Stimulated activated CD8-positive, alpha-beta memory T cell treated with anti-CD3 and anti-CD28 coated beads, Interleukin-7, amount 100 ng/mL, for 4 hours (primary cell): Measurements from ENCODE around the gene PPP1R37.

Source experiments
- DNase-seq, 2 donors: peaks; one replicate each; pipeline ENCODE4 v3.0.0-alpha.2; 2020; ENCODE audit warnings: low read depth in 2 of 2

PPP1R37 gene, protein sequence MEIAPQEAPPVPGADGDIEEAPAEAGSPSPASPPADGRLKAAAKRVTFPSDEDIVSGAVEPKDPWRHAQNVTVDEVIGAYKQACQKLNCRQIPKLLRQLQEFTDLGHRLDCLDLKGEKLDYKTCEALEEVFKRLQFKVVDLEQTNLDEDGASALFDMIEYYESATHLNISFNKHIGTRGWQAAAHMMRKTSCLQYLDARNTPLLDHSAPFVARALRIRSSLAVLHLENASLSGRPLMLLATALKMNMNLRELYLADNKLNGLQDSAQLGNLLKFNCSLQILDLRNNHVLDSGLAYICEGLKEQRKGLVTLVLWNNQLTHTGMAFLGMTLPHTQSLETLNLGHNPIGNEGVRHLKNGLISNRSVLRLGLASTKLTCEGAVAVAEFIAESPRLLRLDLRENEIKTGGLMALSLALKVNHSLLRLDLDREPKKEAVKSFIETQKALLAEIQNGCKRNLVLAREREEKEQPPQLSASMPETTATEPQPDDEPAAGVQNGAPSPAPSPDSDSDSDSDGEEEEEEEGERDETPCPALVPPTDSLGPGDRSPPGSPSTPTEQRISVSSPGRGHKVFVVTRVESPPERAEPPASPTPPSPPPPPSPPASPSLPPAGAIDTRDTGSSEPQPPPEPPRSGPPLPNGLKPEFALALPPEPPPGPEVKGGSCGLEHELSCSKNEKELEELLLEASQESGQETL

DNA sequence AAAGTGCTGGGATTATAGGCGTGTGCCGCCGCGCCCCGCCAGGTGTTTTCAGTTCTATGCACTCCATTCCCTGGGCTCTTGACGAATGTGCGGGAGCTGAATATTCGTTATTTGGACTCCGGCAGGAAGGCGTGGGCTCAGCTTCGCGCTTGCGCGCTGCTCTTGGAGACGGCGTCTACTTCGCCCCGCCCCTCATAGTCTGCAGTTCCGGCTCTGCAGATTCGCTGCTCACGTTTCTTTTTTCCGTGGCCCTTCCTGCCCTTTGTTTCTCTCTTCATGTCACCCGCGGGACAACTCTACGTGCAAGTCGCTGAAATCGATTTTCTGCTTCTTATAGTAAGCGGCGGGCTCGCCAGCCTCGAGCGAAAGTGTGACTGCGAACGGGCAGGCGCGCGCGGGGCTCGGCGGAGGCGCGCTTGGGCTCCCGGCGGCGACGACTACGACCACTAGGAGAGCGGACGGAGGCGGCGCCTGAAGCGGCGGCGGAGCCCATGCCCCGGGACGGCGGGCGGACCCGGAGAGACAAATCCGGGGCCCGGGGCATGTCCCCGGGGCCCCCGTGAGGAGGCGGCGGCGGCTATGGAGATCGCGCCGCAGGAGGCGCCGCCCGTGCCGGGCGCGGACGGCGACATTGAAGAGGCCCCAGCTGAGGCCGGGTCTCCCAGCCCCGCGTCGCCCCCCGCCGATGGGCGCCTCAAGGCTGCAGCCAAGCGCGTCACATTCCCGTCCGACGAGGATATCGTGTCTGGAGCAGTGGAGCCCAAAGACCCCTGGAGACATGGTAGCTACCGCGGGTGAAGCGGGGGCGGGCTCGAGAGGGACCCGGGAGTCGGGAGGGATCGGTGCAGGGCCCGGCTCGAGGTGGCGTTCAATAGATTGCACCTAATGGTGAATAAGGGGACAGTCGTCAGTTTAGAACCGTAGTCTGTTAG, at the start of gene PPP1R37:
Gene PPP1R37, plus strand, starts transcription at position 433 of the 932 bp plus-strand sequence. Its CDS starts 147 bp downstream, at position 580.
- DNase-seq, result peak; percentile 88 to 89

DNA sequence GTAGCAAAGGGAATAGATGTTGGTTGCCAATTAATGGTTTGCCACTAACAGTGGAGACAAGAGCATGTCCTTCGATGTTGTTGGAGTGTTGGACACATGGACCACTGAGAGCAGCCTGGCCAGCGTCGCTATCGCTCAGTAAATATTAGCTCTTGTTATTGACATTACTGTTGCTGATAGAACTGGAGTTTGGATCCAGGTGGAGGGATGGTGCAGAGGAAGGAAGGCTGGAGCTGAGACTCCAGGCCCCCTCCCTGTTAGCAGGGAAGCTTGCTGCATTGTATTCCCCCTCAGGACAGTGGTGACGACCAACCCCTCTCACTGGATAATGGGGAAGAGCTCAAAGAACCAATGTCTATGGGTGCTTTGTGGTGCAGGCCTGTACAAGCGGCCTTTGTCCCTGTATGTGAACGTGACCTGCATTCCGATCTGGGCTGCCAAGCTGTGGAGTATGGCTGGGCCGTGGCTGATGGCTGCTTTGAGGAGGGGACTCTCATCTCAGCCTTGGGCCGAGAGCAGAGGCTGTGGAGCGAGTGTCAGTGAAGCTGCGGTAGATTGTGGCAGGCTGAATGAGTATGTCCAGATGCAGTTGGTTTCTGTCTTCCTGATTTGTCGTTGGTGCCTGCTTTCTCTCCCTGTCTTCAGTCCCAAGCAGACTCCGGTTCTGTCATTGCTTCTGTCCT, 47.2 kb upstream of the PPP1R37 start:
- no peak for DNase-seq

DNA sequence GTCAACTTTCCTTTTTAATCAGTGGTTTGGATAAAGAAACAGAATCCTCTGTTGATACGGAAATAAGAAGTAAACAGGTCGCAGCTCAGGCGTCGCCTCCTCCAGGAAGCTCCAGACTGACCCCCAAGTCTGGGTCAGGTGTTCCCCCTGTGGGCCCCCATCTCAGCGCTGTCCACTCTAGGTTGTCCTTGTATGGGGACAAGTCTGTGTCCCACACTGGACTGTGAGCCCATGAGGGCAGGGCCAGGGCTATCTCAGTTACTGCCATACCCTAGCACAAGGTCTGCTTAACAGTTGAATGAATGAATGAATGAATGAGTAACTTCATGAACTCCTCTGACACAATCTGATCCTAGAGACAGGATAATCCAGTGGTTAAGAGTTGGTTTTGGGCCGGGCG, 46.6 kb upstream of the PPP1R37 start:
- DNase-seq, result no peak

DNA sequence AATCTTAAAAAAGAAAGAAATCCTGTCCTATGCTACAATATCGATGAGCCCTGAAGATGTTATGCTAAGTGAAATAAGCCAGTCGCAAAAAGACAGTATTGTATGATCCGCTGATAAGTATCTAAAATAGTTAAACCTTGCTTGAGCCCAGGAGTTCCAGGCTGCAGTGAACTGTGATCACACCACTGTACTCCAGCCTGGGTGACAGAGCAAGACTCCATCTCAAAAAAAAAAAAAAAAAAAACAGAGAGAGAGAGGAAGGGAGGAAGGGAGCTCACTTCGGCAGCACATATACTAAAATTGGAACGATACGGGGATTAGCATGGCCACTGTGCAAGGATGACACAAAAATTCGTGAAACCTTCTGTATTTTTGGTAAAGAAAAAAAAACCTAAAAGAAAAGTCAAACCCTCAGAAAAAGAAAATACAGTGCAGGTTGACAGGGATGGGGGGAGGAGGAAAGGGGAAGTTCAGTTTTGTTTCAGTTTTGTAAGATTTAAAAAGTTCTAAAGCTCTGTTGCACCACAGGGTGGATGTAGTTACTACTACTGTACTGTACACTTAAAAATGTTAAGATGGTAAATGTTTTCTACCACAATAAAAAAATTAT, 45.7 kb upstream of the PPP1R37 start:
- no peak for DNase-seq

DNA sequence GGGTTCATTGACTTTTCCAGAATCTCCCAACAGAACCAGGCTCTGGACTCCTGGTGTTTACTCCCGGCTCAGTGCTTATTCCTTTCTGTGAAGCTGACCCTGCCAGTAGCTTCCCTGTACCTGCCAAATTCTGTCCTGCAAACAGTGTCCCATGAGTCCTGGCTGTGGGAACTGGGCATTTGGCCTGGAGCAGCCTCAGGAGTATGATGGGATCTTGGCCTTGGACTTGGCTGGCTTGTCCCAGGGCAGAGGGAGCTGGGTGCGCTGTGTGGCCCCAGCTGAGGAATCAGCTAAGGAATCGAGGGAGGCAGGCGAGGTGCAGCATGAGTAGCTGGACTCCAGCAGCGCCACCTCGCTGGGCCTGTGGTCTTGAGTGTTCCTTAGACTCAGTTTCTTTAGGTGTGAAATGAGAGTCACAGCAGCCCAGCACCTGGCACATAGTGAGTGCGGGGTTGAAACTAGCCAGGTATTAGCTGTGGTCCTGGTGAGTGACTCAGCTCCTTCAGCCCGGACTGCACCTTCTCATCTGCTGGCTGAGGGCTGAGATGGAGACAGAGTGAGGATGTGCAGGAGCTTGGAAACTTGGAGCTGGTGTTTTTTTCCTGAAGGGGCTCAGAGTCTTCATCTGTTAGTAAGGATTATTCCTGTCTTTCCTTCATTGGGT, 43.8 kb upstream of the PPP1R37 start:
- DNase-seq, result no peak

DNA sequence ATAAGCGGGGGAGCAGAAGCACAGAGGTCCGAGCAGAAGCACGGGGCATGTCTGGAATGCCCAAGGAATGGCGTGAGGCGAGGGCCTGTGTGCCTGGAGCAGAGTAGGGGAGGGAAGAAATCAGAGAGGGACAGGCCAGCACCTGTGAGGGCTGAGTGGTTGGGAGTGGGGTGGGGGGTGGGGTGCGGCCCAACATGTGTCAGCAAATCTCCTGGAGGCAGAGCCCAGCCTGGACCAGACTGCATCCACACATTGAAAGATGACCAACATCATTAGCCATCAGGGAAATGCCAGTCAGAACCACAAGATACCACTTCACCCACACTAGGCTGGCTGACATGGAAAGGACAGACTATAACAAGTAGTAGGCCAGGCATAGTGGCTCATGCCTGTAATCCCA, 42.9 kb upstream of the PPP1R37 start:
- DNase-seq, result no peak

DNA sequence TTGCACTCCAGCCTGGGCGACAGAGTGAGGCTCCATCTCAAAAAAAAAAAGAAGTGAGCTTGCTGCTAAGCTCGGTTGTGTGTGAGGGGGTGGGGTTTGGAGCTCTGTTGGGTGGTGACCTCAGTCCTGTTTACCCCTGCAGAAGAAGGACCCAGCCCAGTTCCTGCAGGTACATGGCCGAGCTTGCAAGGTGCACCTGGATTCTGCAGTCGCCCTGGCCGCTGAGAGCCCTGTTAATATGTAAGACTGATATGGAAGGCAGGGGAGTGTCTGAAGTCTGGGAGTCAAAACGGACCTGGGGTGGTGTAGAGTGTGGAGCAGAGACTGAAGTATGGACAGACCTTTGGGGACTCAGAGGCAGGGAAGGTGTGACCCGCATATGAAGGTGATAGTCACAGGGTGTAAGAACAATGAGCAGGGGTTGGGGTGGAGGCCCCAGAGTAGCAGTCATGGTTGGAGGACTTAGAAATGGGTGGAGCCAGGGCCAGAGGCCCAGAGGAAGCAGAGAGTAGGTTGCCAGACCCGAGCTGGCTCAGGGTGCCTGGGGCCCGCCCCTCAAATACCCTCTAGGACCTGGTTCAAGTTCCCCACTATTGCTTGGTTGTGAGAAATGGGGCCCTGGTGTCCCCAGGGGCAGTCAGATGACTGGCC, 40.9 kb upstream of the PPP1R37 start:
- DNase-seq, result no peak

DNA sequence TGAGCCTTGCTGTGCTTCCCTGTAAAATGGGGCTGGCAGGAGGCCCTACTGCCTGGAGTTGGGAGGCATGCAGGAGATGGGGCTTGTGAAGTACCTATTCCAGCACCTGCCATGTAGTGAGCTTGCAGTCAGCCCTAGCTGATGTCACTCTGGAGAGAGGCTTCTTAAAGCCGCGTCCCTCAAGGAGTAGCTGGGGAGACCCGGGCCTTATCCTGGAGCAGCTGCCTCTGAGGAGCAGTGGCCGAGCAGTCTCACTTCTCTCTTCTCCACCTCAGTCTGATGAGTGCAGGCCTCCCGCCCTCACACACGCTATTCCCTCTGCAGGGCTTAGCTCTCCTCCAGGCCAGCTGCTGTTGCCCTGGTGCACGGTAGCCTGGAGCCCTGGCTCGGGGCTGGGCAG, 36.1 kb upstream of the PPP1R37 start:
- DNase-seq, result no peak

DNA sequence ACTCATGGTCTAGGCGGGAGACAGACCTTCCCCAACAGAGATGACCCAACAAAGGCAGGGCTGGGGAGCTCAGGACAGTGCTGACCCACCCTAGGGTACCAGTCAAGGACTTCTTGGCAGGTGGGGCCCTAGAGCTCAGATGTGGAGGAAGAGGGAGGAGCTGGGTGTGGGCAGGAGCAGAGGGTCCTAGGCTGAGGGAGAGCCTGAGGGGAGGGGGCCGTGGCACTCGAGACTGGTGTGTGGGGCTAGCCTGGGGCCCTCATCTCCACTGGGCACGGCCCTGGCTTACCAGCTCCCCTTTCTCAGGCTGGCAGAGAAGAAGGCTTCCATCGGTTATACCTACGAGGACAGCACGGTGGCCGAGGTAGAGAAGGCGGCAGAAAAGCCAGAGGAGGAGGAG, 35.5 kb upstream of the PPP1R37 start:
- DNase-seq, result no peak

DNA sequence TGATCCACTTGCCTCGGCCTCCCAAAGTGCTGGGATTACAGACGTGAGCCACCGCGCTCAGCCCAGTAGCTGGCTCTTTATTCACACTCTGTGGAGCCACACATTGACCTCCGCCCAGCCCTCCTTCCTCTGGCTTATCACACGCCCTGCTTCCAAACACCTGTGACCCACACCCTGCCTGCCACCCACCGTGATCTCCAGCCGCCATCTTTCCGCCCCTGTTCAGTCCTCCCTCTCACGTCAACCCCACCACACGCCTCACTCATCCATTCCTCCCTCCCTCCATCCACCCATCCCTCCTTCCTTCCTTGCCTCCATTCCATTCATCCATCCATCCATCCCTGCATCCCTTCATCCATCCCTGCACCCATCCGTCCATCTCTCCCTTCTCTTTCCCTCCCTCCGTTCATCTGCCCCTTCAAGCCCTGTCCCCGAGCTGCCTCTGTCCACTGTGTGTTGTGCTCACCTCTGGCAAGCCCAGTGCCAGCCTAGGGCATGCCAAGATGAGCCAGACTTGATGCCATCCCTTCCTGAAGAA, 34.3 kb upstream of the PPP1R37 start:
- no peak for DNase-seq

DNA sequence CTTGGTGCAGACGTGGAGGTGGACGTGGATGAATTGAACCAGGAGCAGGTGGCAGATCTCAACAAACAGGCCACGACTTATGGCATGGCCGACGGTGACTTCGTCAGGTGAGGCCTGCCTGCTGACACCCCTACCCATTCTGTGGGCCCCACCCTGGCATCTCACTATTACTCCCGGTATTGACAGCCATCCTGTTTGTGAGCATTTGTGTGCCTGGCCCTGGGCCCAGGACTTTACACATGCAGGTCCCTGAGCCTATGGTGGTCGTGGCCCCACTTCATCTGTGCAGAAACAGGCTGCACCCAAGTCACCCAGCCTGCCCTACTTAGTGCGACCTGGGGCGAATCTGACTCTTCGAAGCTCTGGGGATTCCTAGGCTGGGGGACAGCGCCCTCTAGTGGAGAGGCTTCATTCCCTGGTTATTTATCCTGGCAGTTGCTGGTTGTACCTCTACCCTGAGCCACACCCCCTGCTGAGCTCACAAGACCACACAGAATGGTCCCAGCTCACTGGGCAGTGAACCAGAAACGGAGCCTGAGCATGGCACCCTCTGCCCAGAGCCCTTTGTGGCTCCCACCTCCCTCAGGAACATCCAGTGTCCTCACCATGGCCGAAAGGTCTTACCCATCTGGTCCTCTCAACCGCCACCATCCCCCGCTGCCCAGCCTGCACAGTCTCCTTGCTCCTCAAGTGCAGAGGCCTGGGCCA, 33.6 kb upstream of the PPP1R37 start:
- DNase-seq, result peak; percentile 61 to 75

DNA sequence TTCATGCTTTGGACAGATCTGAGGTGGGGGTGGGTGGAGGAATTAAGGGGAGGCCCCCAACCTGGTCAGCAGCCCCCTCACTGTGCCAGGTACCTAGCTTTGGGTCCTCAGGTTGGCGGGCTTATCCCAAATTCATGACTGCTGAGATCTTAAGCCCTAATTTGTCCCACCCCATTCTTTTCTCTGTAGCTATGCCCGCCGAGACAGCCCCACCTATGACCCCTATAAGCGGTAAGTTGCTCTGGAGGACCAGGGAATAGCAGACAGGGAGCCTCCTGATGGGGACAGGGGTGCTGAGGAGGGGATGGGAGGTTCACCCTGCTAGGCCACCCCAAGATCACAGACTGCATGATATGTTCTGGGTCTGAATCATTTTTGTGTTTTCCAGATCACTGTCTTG, 31.0 kb upstream of the PPP1R37 start:
- DNase-seq, result no peak

DNA sequence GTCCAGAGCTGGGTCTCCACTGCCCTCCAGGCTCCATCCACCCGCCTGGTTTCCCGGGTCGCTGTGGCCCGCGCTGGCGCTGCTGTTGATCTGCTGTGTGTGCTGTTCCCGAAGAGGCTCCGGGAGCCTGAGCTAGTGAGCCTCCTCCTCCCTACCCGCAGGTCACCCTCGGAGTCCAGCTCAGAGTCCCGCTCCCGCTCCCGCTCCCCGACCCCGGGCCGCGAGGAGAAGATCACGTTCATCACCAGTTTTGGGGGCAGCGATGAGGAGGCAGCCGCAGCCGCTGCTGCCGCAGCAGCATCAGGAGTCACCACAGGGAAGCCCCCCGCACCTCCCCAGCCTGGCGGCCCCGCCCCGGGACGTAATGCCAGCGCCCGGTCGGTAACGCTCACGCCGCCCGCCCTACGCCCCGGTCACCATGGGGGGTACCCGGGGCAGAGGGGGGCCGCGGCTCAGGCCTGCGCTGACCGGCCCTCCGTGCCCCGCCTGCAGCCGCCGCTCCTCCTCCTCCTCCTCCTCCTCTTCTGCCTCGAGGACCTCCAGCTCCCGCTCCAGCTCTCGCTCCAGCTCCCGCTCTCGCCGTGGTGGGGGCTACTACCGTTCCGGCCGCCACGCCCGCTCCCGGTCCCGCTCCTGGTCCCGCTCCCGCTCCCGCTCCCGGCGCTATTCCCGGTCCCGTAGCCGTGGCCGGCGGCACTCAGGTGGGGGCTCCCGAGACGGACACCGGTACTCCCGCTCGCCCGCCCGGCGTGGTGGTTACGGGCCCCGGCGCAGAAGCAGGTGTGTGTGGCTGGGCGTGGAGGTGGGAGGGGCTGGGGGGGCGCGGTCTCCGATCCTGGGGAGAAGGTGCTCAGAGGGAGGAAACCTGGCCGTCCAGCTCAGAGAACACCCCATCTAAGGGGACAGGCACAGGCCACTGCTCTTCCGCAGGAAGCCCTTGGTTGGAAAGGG, 28.9 kb upstream of the PPP1R37 start:
- no peak for DNase-seq

DNA sequence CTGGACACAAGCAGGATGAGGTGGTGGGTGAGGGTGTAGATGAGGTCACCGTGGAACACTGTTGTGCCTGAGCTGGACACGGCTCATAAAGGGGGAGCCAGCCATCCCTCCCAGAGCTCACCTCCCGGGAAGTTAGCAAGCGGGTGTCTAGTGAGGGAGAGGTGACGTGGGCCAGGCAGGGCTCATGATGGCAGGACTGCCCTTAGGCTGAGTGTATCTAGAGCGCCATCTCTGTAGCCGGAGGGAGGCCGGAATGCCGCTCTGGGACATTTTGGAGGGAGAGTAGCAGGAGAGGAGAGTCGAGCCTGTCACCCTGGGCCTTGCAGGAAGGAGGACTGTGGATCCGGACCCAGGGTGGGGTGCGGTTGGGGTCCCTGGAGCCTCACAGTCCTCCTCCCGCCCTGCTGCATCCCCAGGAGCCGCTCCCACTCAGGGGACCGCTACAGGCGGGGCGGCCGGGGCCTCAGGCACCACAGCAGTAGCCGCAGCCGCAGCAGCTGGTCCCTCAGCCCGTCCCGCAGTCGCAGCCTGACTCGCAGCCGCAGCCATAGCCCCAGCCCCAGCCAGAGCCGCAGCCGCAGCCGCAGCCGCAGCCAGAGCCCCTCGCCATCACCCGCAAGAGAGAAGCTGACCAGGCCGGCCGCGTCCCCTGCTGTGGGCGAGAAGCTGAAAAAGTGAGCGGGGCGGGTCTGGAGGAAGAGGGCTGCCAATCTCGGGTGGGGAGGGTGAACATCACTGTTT, 25.9 kb upstream of the PPP1R37 start:
- no peak for DNase-seq

DNA sequence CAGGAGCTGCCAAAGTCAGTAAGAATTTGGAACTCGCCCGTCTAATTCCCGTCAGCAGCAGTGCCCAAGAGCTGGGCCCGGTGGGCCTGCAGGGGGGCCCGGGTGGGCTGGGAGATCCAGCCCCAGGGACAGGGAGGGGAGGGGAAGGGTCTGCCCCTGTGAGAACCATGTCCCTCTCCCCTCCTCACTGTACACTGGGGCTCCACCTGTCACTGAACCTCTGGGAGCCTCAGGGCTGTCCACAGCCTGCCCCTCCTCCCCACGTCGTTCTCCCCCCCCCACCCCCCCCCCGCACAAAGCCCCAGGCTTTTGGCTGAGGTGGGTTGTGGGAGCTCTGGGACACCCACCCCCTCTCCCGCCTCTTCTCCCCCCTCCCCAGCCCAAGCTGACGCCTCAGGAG, 24.9 kb upstream of the PPP1R37 start:
- DNase-seq, result no peak

DNA sequence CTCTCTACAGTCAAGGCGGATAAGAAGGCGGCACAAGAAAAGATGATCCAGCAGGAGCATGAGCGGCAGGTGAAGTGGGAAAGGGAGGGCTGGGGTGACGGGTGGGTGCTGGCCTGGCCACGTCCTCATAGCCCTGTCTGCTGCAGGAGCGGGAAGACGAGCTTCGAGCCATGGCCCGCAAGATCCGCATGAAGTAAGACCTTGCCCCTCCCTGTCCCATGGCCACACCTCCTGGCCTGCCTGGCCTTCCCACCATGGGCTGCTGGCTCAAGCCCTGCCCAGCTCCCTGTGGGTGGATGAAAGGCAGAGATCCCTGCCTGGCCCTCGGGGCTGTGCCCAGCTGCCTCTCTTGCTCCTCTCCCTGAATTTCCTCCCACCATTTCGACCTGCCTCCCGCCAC, 23.9 kb upstream of the PPP1R37 start:
- no peak for DNase-seq

DNA sequence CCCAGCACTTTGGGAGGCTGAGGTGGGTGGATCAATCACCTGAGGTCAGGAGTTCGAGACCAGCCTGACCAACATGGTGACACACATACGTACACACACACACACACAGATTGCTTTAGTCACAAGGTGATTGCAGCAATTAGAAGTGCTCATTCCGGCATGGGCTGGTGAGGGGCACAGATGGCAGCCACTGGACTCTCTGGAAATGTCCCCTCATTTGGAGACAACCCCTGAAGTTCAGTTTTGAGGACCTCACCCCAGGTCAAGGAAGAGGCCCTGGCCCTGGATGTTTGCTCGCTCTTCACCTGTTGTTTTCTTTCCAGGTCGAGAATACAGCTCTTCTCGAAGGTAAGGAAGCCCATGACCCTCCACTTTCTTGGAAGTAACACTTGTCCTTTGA, 22.8 kb upstream of the PPP1R37 start:
- DNase-seq, result no peak
